SK-N-SH treated with all-trans-retinoic acid at 6 μM for 48 hours (cell line): ENCODE measurements around the gene CTNND2.

ENCODE experiments used
- ISL1 ChIP-seq: fragments of 250-450 bp; sonication (Bioruptor Pico); IDR thresholded peaks from 2 replicates; pipeline ENCODE4 v2.1.2; 2022; ENCODE audit warnings: mild to moderate bottlenecking, moderate library complexity
- ZC3H10 ChIP-seq: fragments of 250-450 bp; sonication (Bioruptor Pico); IDR thresholded peaks from 2 replicates; pipeline ENCODE4 v1.5.1; 2021; ENCODE audit warnings: mild to moderate bottlenecking, moderate library complexity
- ZNF70 ChIP-seq: fragments of 450-650 bp; formaldehyde crosslinking; IDR thresholded peaks from 2 replicates; pipeline ENCODE4 v1.5.0; 2020; ENCODE audit warnings: mild to moderate bottlenecking, moderate library complexity
- TF ChIP-seq, protein P1 (sequence below): fragments of 250-450 bp; sonication (Bioruptor Pico); IDR thresholded peaks from 2 replicates; pipeline ENCODE4 v1.5.1; 2020; ENCODE audit warnings: low read depth, mild to moderate bottlenecking, moderate library complexity
- TF ChIP-seq, protein P2 (sequence below): fragments of 250-450 bp; sonication (Bioruptor Pico); IDR thresholded peaks from 2 replicates; pipeline ENCODE4 v1.5.0; 2020; ENCODE audit warnings: mild to moderate bottlenecking, moderate library complexity
- TF ChIP-seq, protein P3 (sequence below): fragments of 250-450 bp; sonication (Bioruptor Pico); IDR thresholded peaks from 2 replicates; pipeline ENCODE4 v1.8.0; 2020; ENCODE audit warnings: mild to moderate bottlenecking, moderate library complexity, borderline replicate concordance

DNA sequence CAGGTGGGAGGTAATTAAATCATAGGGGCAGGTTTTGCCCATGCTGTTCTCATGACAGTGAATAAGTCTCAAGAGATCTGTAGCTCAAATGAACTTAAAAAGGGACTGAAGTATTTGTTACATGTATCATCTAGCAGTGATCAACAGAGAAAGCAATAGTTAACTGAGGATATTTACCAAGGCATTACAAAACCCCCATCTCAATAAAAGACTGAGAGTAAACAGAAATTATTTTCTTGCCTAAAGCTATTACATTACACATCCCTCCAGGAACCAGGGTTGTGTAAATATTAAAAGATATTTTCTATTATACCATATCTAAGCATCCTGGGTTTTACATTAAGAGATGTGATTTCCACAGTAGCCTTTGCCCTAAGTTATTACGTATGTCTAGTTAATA is 169.9 kb downstream of the CTNND2 start:
- TF ChIP-seq, protein P1, sequence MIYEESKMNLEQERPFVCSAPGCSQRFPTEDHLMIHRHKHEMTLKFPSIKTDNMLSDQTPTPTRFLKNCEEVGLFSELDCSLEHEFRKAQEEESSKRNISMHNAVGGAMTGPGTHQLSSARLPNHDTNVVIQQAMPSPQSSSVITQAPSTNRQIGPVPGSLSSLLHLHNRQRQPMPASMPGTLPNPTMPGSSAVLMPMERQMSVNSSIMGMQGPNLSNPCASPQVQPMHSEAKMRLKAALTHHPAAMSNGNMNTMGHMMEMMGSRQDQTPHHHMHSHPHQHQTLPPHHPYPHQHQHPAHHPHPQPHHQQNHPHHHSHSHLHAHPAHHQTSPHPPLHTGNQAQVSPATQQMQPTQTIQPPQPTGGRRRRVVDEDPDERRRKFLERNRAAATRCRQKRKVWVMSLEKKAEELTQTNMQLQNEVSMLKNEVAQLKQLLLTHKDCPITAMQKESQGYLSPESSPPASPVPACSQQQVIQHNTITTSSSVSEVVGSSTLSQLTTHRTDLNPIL, result no peak
- TF ChIP-seq, protein P2, sequence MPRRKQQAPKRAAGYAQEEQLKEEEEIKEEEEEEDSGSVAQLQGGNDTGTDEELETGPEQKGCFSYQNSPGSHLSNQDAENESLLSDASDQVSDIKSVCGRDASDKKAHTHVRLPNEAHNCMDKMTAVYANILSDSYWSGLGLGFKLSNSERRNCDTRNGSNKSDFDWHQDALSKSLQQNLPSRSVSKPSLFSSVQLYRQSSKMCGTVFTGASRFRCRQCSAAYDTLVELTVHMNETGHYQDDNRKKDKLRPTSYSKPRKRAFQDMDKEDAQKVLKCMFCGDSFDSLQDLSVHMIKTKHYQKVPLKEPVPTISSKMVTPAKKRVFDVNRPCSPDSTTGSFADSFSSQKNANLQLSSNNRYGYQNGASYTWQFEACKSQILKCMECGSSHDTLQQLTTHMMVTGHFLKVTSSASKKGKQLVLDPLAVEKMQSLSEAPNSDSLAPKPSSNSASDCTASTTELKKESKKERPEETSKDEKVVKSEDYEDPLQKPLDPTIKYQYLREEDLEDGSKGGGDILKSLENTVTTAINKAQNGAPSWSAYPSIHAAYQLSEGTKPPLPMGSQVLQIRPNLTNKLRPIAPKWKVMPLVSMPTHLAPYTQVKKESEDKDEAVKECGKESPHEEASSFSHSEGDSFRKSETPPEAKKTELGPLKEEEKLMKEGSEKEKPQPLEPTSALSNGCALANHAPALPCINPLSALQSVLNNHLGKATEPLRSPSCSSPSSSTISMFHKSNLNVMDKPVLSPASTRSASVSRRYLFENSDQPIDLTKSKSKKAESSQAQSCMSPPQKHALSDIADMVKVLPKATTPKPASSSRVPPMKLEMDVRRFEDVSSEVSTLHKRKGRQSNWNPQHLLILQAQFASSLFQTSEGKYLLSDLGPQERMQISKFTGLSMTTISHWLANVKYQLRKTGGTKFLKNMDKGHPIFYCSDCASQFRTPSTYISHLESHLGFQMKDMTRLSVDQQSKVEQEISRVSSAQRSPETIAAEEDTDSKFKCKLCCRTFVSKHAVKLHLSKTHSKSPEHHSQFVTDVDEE (CRISPR knock-in tag), result no peak
- TF ChIP-seq, protein P3, sequence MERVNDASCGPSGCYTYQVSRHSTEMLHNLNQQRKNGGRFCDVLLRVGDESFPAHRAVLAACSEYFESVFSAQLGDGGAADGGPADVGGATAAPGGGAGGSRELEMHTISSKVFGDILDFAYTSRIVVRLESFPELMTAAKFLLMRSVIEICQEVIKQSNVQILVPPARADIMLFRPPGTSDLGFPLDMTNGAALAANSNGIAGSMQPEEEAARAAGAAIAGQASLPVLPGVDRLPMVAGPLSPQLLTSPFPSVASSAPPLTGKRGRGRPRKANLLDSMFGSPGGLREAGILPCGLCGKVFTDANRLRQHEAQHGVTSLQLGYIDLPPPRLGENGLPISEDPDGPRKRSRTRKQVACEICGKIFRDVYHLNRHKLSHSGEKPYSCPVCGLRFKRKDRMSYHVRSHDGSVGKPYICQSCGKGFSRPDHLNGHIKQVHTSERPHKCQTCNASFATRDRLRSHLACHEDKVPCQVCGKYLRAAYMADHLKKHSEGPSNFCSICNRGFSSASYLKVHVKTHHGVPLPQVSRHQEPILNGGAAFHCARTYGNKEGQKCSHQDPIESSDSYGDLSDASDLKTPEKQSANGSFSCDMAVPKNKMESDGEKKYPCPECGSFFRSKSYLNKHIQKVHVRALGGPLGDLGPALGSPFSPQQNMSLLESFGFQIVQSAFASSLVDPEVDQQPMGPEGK (CRISPR knock-in tag), result no peak
- TF ChIP-seq ZC3H10 (CRISPR knock-in tag) (no peak), ZNF70 (no peak), ISL1 (CRISPR knock-in tag) (no peak)
